Islet of Langerhans (tissue), 1 donor: ENCODE data around the gene TBX10.
"Not testable (repeated sequence)": the region's sequence is repeated elsewhere in the genome, so short reads cannot be mapped to it uniquely, and the experiment has no call there.

Experiments
- FAIRE-seq: peaks from one replicate; lab custom pipeline; 2011; peaks lifted over from hg19 to GRCh38; lab: Jason Lieb, UNC

Gene TBX10

DNA sequence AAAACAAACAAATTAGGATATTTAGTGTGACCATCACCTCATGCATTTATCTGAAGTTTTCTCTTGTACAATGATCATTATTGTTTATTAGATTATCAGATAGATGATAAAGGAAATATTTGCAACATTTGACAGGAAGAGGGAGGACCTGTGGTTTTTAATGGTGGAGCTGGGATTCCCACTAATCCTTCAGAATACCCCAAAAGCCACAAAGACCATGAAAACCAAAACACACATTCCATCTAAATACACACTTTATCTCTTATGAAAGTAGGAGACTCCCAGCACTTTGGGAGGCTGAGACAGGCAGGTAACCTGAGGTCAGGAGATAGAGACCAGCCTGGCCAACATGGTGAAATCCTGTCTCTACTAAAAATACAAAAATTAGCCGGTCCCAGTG, 40.4 kb downstream of the TBX10 start:
- no peak for FAIRE-seq

DNA sequence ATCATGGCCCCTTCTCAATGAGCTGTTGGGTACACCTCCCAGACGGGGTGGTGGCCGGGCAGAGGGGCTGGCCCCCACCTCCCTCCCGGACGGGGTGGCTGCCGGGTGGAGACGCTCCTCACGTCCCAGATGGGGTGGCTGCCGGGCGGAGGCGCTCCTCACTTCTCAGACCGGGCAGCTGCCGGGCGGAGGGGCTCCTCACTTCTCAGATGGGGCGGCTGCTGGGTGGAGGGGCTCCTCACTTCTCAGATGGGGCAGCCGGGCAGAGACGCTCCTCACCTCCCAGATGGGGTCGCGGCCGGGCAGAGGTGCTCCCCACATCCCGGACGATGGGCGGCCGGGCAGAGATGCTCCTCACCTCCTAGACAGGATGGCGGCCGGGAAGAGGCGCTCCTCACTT, 41.6 kb downstream of the TBX10 start:
- FAIRE-seq, result not testable (repeated sequence)

DNA sequence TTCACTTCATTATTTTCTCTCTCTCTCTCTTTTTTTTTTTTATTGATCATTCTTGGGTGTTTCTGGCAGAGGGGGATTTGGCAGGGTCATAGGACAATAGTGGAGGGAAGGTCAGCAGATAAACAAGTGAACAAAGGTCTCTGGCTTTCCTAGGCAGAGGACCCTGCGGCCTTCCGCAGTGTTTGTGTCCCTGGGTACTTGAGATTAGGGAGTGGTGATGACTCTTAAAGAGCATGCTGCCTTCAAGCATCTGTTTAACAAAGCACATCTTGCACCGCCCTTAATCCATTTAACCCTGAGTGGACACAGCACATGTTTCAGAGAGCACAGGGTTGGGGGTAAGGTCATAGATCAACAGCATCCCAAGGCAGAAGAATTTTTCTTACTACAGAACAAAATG, 42.1 kb downstream of the TBX10 start:
- not testable (repeated sequence) for FAIRE-seq

DNA sequence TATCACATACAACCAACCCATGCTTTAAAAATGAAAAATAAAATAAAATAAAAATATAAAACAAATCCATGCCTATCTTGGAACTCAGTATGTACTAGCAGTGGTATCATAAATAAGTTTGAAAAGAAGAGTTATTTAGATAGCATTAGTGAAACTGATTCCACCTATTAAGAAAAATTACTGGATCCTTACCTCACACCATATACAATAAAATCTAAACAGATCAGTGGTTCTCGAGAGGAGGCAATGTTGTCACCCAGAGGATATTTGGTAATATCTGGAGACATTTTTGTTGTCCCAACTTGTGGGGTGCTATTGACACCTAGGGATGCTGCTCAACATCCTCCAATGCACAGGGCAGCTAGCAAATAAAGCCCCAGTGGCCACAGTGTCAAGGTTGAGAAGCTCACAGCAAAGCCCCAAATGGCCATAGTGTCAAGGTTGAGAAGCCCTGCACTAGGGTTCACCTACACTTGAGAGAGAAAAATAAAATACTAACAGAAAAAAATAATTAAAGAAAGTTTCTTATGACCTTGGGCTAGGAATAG, 42.7 kb downstream of the TBX10 start:
- FAIRE-seq, result no peak

- no peak for FAIRE-seq
Measured at GRCh38 chr11:67594480-67594879, 45.1 kb downstream of the TBX10 start.

DNA sequence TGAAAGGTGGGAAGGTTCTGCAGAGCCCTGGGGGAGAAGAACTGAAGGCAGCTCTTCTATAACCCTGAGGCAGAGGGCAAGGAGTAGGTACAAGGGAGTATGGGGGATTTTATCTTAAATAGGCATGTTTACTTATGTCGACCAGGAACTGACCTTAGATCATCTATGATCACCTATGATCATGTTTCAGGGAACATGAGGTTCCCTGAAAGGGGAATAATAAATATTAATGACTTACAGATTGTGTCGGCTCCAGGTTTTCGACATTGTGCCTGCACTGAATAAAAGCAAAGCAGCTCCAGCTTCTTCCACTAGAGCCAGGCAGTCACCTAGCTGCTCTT, 46.0 kb downstream of the TBX10 start:
- FAIRE-seq, result no peak

DNA sequence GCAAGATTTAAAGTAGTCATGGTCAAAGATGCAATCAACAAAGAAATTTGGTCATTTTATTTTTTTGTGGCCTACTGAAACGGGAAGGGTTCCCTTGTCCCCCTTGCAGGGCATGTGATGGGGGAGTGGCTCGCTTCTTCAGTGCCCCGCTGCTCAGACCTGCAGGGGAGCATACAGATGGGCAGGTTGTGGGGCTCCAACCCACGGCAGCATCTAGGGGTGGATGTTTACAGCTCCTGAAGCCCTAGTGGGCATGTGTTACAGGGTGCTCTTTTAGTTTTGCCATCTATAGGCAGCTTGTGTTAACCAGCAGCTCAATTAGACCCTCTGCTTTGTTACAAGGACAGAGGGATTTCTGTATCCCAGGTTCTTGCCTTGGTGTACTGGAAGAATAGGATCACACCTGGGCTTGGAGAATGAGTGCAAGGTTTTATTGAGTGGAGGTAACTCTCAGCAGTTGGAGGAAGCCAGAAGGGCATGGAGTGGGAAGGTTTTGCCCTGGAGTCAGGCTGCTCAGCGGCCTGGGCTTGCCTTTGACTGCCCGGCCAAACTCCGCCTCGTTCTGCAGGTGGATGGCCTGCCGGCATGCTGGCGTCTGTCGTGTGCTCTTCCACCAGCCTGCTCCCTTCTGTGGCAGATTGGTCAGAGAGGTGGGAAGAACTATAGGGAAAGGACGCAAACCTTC, 46.5 kb downstream of the TBX10 start:
- no peak for FAIRE-seq

- FAIRE-seq, result not testable (repeated sequence)
Measured at GRCh38 chr11:67588899-67589415, 50.6 kb downstream of the TBX10 start.

DNA sequence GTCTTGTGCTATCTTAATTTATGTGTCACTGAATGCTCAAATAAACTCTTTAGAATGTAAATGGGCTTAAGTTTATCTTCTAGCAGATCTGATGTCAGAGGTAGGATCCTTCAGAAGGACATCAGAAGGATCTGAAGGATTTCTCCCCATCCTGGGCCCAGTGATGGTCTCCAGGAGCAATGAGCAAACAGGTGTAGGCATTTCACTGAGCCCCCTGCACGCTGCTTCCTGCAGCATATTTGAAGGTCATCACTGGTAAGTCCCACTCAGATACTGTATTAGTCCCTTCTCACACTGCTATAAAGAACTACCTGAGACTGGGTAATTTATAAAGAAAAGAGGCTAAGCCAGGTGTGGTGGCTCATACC, 51.4 kb downstream of the TBX10 start:
- no peak for FAIRE-seq

- no peak for FAIRE-seq
Measured at GRCh38 chr11:67586568-67587250, 52.9 kb downstream of the TBX10 start.

DNA sequence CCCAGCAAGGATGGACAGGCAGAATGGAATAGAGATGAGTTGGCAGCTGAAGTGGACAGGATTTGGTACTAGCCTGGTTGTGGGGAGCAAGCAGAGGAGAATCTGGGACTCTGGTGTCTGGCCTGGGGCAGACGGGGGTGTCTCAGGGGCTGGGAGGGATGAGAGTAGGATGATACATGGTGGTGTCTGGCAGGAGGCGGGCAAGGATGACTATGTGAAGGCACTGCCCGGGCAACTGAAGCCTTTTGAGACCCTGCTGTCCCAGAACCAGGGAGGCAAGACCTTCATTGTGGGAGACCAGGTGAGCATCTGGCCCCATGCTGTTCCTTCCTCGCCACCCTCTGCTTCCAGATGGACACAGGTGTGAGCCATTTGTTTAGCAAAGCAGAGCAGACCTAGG, 53.7 kb downstream of the TBX10 start:
- no peak for FAIRE-seq

DNA sequence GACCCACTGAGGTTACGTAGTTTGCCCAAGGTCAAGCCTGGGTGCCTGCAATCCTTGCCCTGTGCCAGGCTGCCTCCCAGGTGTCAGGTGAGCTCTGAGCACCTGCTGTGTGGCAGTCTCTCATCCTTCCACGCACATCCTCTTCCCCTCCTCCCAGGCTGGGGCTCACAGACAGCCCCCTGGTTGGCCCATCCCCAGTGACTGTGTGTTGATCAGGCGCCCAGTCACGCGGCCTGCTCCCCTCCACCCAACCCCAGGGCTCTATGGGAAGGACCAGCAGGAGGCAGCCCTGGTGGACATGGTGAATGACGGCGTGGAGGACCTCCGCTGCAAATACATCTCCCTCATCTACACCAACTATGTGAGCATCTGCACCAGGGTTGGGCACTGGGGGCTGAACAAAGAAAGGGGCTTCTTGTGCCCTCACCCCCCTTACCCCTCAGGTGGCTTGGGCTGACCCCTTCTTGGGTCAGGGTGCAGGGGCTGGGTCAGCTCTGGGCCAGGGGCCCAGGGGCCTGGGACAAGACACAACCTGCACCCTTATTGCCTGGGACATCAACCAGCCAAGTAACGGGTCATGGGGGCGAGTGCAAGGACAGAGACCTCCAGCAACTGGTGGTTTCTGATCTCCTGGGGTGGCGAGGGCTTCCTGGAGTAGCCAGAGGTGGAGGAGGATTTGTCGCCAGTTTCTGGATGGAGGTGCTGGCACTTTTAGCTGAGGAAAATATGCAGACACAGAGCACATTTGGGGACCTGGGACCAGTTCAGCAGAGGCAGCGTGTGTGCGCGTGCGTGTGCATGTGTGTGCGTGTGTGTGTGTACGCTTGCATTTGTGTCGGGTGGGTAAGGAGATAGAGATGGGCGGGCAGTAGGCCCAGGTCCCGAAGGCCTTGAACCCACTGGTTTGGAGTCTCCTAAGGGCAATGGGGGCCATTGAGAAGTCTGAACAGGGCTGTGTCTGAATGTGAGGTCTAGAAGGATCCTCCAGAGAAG, 54.4 kb downstream of the TBX10 start:
- FAIRE-seq, result no peak

DNA sequence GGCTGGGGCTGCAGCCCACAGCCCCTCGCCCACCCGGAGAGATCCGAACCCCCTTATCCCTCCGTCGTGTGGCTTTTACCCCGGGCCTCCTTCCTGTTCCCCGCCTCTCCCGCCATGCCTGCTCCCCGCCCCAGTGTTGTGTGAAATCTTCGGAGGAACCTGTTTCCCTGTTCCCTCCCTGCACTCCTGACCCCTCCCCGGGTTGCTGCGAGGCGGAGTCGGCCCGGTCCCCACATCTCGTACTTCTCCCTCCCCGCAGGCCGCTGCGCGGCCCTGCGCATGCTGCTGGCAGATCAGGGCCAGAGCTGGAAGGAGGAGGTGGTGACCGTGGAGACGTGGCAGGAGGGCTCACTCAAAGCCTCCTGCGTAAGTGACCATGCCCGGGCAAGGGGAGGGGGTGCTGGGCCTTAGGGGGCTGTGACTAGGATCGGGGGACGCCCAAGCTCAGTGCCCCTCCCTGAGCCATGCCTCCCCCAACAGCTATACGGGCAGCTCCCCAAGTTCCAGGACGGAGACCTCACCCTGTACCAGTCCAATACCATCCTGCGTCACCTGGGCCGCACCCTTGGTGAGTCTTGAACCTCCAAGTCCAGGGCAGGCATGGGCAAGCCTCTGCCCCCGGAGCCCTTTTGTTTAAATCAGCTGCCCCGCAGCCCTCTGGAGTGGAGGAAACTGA, 55.2 kb downstream of the TBX10 start:
- FAIRE-seq, result no peak

DNA sequence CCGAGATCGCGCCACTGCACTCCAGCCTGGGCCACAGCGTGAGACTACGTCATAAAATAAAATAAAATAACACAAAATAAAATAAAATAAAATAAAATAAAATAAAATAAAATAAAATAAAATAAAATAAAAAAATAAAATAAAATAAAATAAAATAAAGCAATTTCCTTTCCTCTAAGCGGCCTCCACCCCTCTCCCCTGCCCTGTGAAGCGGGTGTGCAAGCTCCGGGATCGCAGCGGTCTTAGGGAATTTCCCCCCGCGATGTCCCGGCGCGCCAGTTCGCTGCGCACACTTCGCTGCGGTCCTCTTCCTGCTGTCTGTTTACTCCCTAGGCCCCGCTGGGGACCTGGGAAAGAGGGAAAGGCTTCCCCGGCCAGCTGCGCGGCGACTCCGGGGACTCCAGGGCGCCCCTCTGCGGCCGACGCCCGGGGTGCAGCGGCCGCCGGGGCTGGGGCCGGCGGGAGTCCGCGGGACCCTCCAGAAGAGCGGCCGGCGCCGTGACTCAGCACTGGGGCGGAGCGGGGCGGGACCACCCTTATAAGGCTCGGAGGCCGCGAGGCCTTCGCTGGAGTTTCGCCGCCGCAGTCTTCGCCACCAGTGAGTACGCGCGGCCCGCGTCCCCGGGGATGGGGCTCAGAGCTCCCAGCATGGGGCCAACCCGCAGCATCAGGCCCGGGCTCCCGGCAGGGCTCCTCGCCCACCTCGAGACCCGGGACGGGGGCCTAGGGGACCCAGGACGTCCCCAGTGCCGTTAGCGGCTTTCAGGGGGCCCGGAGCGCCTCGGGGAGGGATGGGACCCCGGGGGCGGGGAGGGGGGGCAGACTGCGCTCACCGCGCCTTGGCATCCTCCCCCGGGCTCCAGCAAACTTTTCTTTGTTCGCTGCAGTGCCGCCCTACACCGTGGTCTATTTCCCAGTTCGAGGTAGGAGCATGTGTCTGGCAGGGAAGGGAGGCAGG, 56.0 kb downstream of the TBX10 start, which contains the start of gene GSTP1:
GSTP1 (plus strand) TSS at position 566 of the 958 bp plus-strand sequence; CDS start at position 598, 32 bp downstream.
- no peak for FAIRE-seq

GRCh38 chr11:67582011-67582410, 57.6 kb downstream of the TBX10 start:
- FAIRE-seq, result no peak

DNA sequence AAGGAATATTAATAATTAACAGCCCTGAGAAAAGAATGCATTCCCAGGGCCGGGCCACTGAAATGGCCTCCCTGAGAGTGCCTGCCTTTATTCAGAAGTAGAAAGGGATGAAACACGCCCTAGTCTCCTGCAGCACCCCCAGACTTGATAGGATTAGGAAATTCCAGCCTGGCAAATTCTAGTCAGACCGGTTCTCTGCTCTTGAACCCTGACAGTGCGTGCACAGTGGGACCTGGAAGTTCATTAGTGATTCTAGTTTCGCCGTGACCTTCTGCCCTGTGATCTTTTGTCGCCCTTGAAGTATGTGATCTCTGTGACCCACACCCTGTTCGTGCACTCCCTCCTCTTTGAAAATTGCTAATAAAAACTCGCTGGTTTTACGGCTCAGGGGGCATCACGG, 58.1 kb downstream of the TBX10 start:
- no peak for FAIRE-seq
